HTR-8/SVneo (cell line): ENCODE measurements around the gene ITIH2.
"Not testable (repeated sequence)": the region's sequence is repeated elsewhere in the genome, so short reads cannot be mapped to it uniquely, and the experiment has no call there.

Source experiments
- DNase-seq: peaks from one replicate; pipeline ENCODE4 v3.0.0; 2011; ENCODE audit warnings: low spot score, mixed read lengths; ENCODE audit not compliant: insufficient read length
- FAIRE-seq: peaks from 2 replicates; lab custom pipeline; 2011; peaks lifted over from hg19 to GRCh38; lab: Jason Lieb, UNC

The ITIH2 gene, protein sequence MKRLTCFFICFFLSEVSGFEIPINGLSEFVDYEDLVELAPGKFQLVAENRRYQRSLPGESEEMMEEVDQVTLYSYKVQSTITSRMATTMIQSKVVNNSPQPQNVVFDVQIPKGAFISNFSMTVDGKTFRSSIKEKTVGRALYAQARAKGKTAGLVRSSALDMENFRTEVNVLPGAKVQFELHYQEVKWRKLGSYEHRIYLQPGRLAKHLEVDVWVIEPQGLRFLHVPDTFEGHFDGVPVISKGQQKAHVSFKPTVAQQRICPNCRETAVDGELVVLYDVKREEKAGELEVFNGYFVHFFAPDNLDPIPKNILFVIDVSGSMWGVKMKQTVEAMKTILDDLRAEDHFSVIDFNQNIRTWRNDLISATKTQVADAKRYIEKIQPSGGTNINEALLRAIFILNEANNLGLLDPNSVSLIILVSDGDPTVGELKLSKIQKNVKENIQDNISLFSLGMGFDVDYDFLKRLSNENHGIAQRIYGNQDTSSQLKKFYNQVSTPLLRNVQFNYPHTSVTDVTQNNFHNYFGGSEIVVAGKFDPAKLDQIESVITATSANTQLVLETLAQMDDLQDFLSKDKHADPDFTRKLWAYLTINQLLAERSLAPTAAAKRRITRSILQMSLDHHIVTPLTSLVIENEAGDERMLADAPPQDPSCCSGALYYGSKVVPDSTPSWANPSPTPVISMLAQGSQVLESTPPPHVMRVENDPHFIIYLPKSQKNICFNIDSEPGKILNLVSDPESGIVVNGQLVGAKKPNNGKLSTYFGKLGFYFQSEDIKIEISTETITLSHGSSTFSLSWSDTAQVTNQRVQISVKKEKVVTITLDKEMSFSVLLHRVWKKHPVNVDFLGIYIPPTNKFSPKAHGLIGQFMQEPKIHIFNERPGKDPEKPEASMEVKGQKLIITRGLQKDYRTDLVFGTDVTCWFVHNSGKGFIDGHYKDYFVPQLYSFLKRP

DNA sequence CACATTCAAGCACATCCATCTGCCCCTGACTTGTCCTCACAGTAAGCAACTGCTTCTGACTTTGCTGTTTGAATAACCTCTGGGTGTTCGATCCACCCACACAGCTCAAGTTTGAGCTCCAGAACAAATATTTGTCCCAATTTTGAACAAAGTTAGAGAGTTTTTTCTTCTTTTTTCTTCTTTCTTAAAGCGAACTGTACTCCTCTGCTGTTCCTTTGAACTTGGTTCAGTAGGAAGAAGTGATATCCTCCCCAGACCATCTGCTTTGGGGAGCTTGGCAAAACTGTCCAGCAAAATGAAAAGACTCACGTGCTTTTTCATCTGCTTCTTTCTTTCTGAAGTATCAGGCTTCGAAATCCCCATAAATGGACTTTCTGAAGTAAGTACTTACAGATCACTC lies at the start of gene ITIH2:
Gene ITIH2, plus strand, starts transcription at position 177 of the 400 bp plus-strand sequence. Its CDS starts 119 bp downstream, at position 296.
- DNase-seq = no peak
- no peak for FAIRE-seq

DNA sequence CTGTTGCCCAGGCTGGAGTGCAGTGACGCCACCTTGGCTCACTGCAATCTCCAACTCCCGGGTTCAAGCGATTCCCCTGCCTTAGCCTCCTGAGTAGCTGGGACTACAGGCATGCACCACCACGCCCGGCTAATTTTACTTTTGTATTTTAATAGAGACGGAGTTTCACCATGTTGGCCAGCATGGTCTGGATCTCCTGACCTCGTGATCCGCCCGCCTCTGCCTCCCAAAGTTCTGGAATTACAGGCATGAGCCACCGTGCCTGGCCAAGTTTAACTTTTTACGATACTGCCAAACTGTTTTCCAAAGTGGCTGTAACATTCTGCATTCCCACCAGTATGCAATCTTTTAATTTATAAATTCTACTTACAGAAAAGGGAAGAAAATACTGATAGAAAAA lies 46.0 kb upstream of the ITIH2 start:
- FAIRE-seq, DNase-seq: not testable (repeated sequence)

DNA sequence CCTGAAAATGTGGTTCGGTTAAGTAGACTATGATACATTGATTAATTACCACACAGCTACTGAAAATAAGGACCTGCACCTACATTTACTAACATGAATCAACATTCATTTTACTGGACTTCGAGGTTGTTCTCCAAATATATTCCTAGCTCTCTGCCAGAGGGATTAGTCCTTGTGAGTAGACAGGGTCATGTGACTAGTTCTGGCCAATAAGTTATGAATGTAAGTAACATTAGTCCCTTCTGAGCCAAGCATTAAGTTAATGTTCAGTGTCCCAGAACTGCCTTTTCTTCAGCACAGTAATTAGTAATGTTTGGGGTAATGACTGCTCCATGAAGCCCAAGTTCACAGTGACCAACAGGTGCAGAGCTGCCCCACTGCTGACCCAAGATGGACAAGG lies 45.6 kb upstream of the ITIH2 start:
- FAIRE-seq = no peak
- DNase-seq = no peak

DNA sequence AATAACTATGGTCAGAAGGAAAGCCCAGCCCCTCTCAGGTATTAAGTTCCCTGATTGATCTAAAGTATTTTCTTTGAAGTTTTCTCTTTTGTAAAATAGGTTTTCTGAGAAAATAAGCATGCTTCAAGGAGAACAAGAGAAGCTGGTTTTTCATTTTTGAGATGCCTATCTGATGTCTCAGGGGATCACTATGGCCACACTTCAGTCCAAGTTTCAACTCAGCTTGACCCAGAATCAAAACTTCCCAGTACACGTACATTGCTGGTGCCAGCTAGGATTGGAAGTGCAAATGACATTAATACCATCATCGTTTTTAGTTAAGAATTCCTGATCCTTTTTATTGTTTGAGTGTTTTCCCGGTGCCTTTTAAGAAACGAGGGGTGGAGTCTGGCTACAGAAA lies 43.6 kb upstream of the ITIH2 start:
- FAIRE-seq = no peak
- DNase-seq = no peak

DNA sequence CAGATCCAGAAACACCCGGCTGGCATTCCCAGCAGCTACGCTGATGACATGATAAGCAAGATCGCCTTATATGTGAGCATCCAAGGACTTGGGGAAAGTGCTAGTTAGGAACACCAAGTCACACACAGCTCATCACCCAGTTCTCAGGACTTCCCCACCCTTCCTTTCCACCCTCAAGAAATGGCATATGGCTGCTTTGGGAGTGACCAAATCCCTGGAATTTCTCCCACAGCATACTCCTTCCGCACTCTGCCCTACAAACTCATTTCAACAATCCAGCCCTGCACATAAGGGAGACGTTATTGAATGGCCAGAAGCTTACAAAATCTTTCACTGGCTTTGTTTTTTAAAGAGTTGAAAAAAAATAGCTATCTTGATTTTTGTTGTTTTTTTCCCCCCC lies 40.6 kb upstream of the ITIH2 start:
- no peak for FAIRE-seq
- DNase-seq = no peak

DNA sequence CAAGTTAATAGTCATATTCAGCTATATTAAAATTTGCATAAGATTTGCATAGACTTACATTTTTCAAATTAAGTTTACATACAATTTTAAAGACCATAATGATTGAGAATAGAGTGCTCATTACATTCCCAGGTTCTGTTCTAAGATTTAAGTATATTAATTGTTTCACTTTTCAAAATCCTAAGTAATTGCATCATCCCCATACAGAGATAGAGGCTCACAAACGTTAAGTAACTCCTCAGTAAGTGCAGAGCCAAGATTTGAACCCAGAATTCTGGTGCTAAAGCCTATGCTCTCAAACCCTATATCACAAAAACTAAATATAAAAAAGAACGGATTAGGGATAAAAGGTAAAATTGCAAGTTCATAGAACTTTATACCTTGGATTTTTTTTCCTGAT lies 38.4 kb upstream of the ITIH2 start:
- DNase-seq = no peak

DNA sequence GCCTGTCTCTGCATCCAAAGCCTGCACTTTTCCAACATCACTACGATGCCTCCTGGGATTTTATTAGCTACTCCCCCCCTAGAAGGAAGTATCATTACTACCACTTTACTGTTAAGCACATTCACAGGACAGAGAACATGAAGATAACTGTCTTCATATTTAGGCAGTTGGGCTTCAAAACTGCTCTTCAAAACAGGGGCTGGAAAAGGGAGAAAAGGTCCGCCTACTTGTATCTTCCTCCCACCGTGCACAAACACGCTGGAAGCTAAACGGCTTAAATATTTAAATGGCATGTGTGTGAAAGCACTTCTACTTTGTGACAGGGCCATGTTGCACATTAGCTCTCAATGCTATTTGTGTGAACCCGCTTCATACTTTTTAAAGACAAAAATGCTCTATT lies 37.3 kb upstream of the ITIH2 start:
- DNase-seq = no peak
- FAIRE-seq = no peak

More for the DNA sequence above, 38.4 kb upstream of the ITIH2 start:
- FAIRE-seq = no peak

DNA sequence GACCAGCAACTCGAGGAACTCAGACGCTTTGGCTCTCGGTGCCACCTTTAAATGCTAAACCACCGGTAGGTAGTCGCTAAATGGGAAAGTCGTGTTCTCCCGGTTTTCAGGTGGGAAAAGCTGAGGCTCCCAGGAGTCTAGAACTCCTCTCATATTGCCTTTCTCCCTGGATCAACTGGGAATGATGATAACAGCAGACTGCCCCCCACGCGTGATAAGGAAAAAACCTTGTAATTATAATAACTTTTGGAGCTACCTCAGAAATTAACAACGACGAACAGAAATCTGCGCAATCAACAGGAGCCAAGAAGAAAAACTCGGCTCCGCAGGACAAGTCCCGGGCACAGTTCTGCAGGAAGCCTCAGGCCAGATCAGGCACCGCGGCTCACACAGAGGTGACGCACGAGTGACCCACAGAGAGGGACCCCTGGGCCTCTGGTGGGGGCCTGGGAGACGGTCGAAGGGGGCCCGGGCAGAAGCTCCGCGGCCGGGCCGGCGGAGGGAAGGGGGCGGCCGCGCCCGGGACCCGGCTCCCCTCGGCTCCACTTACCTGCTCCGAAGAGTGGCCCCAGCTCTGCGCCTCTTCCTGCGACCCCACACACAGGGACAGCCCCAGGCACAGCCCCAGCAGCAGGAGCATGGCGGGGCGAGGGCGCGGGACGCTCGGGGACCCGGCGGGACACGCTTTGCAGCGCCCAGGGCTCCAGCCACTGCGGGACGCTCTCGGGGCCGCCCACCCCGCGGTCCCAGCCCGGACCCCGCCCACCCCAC lies 36.7 kb upstream of the ITIH2 start, which contains the start of gene ITIH5:
Gene ITIH5, minus strand, starts transcription at position 714 of the 771 bp plus-strand sequence. Its CDS starts 74 bp downstream, at position 640.
- DNase-seq (no peak), FAIRE-seq (no peak)

DNA sequence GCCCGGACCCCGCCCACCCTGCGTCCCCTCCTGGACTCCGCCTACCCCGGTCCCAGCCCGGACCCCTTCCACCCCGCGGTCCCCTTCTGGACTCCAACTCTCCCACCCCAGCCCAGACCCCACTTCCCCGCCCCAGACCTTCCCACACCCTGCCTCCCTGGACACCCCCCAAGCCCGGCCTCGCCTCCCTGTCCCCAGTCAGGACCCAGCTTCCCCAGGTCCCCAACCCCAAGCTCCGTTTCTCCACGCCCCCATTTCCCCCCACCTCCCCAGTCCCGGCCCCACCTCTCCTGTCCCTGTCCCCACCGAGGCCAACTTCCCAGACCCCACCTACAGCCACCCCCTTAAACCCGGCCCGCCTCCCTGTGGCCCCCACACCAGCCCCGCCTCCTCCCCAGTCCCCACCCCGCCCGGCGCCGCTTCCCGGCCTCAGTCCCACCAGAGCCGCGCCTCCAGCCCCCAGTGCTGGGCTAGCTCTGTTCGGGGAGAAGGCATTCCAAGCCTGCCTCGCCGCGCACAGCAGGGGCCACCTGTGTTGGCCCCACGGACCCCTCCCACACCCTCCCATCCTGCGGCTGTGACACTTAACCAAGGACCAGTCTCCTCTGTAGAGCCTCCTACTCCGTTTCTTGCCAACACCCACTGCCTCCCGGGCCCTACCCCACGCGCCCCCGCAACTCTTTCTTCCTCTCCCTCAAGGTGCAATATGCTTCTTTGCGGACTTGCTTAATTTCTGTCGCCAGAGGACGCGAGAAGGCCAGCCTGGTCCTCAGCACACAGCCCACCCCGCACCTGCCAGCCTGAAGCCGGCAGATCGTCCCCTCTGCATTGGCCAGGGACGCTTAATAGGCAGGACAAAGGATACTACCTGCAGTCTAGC lies 35.6 kb upstream of the ITIH2 start:
- FAIRE-seq = no peak

DNA sequence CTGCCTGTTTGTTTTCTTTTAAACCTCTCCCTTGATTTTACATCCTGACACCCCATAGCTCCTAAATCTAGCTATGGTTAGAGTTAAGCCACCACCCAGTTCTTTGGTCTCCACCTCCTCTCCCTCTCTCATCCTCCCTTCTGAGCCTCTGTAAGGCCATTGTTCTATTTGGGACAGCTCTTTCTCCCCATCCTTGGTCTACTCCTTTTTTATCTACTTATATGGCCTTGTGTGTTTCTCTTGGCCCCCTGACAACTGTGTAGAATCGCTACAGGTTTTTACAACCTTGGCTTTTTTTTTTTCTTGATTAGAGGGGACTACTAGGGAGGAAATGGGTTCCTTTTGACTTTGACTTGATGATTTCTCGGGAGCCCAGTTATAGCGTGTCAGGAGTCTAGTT lies 33.0 kb upstream of the ITIH2 start:
- FAIRE-seq (no peak), DNase-seq (no peak)

More for the DNA sequence above, 35.6 kb upstream of the ITIH2 start:
- DNase-seq = no peak

DNA sequence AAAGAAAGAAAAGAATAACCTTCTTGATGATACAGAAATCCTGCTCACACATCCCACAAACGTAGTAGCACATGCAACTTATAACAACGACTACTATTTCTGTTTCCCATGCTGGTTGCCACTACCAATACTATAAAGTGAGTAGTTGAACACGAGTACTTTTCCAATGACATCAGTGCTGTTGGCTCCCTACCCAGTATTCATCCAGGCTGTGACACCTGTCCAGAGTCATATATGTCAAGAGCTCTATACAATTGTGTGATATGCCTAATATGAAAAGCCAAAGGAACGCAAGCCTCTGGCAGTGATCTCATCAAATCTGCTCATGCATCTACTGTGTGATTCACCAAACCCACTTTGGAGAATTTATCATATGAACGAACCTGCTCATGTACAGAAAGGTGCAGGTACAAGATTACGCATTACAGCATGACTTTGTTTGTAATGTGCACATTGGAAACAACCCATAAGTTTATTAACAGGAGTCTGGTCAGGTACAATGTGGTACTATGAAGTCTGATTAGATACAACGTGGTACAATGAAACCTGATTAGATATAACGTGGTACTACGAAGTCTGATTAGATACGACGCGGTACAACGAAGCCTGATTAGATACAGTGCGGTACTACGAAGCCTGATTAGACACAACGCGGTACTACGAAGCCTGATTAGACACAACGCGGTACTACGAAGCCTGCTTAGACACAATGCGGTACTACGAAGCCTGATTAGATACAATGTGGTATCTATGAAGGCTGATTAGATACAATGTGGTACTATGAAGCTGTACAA lies 30.6 kb upstream of the ITIH2 start:
- DNase-seq (no peak), FAIRE-seq (no peak)

DNA sequence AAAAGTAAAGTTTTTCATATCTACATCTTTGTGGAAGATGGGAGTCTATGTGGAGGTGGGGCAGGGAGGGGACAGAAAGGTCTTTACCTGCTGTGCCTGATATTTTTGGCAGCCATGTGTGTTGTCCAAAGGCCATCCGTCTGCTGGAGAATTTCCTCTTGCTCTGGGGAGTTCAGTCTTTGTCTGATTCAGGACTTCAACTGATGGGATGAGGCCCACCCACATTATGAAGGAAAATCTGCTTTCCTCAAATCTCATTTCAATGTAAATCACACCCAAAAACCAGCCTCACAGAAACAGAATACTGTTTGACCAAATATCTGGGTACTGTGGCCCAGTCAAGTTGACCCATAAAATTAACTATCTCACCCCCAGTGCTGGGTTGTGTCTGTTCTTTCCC lies 23.9 kb upstream of the ITIH2 start:
- FAIRE-seq = no peak
- DNase-seq = no peak

DNA sequence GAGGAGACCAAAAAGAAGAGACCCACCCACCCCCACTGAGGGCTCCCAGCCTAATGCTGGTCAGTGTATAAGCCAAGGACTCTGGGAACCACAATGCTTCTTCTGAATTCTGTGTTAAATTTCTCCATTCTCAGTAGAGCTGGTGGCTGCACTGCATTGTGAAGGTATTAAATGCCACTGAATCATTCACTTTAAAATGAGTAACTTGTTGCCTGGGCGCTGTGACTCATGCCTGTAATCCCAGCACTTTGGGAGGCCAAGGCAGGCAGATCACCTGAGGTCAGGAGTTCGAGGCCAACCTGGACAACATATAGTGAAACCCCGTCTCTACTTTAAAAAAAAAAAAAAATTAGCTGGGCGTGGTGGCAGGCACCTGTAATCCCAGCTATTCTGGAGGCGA lies 23.0 kb upstream of the ITIH2 start:
- not testable (repeated sequence) for DNase-seq, FAIRE-seq

DNA sequence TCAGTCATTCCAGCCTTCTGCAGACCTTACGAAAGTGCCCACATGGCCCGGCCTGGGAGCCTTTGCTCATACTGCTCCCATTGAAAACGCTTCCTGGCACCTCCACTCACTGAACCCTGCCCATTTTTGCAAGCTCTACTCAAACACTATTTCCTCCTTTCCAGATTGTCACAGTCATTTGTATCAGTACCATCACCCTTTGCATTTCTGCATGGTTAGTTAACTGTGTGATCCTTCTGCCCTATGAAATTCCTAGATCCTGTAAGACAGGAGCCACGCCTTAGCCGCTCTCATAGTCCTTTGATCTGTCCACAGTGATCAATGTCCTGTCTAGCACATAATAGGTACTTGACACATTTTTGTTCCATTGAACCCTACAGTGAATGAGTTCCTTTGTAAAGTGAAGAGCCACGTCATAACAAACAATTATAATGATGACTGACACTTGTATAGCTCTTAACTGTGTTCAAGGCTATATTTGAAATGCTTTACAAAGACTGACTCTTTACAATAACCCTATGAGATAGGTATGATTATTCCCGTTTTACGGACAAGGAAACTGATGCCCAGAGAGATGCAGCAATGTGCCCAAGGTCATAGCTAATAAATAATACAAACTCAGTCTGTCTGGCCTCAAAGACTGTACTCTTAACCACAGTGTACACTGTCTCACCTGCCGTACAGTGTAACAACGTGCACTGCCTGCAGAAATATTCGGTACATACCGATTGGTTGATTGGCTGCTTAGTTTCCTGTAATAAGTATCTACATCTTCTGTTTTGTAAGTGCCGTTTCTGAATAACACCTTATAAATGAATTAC lies 16.6 kb upstream of the ITIH2 start:
- DNase-seq (no peak), FAIRE-seq (no peak)

DNA sequence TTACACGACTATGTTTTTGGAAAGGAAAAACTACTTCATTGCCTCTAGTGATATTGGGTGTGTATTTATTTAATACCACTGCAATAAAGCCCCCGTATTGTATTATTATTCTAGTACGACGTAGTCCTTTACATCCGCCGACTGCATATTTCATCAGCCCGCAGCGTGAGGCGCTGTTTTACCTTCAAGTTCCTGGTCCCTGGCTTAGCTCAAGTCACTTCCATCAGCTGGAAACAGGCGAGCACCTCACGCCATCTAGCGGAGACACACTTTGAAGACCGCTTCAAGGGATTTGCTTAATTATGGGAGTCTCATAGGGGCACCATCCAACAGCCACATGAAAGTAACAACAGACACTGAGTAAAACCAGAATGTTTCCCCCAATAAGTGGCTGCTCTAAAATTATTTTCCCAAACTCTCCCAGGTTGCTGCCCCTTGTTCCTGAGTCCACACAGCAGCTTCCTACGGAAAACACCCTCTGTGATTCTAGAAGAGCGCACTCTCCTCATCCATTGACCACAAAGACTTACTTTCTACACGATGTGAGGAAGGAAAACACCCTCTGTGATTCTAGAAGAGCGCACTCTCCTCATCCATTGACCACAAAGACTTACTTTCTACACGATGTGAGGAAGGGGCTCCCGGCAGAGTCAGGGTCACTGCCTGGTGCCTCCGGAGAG lies 15.7 kb upstream of the ITIH2 start:
- peak; percentile 72 for DNase-seq
- peak; percentile 83 for FAIRE-seq

DNA sequence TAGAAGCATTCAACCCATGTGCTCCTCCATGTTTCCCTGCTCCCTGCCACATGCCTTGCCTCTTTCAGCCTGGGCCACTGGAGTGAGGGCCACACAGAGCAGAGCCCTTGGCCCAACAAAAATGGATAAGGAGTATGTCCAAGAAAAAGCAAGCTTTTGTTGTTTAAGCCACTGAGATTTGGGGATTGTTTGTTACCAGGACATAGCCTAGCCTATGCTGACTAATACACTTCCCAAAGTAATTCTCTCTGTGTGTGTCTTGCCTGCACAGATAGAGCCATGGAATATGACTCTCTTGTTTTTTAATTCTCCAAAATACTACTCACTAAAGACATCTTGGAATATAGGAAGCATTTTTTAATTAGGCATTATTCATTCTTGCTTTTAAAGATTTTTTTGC lies 13.5 kb upstream of the ITIH2 start:
- FAIRE-seq (no peak), DNase-seq (no peak)
